ENCODE data around the gene FAM47C. TPM values are rescaled to one million over a fixed set of nuclear protein-coding genes. Genes with fewer than 3 reads are reported as not detected.
"Not testable (repeated sequence)": the region's sequence is repeated elsewhere in the genome, so short reads cannot be mapped to it uniquely, and the experiment has no call there.

Gene FAM47C
- total RNA-seq, 4 donors from 2014 or later = not detected

GRCh38 chrX:37038814-37039213 lies 30.6 kb downstream of the FAM47C start:
- no CpG with 5 or more reads among the region's 1 CpG for WGBS, 2 donors
- H3K4me3 ChIP-seq (ENCODE audit: low read depth, poor library complexity, severe bottlenecking); DNase-seq (ENCODE audit: low spot score in 2 of 2); intact Hi-C loops (cut with DNase I; ENCODE audit: low total_unique reads): not testable (repeated sequence)

GRCh38 chrX:37042956-37043885 lies 35.1 kb downstream of the FAM47C start:
- 86 to 95% methylated on average over 35 to 55 of the region's 56 CpGs for WGBS, 2 donors
- intact Hi-C loops (cut with DNase I; ENCODE audit: low total_unique reads); H3K4me3 ChIP-seq (ENCODE audit: low read depth, poor library complexity, severe bottlenecking); DNase-seq (ENCODE audit: low spot score in 2 of 2): not testable (repeated sequence)

- intact Hi-C loops (cut with DNase I; ENCODE audit: low total_unique reads) = no loop called here
- TF ChIP-seq CTCF (IDR thresholded peaks at IDR 0.05) (no peak), POLR2A (IDR thresholded peaks at IDR 0.05) (no peak)
- 57 to 73% methylated on average over 4 of the region's 4 CpGs for WGBS, 2 donors
- no peak for DNase-seq (ENCODE audit: low spot score in 2 of 2)
- H3K4me3 ChIP-seq (ENCODE audit: low read depth, poor library complexity, severe bottlenecking) = no peak overlapping the region
Measured at GRCh38 chrX:37047776-37048175, 39.6 kb downstream of the FAM47C start.

GRCh38 chrX:37057572-37057971 lies 49.4 kb downstream of the FAM47C start:
- DNase-seq (ENCODE audit: low spot score in 2 of 2); intact Hi-C loops (cut with DNase I; ENCODE audit: low total_unique reads); H3K4me3 ChIP-seq (ENCODE audit: low read depth, poor library complexity, severe bottlenecking): not testable (repeated sequence)

- no peak overlapping the region for H3K4me3 ChIP-seq (ENCODE audit: low read depth, poor library complexity, severe bottlenecking)
- 0% methylated on average over 3 of the region's 3 CpGs for WGBS, 2 donors
- TF ChIP-seq CTCF (IDR thresholded peaks at IDR 0.05) = no peak
- no peak for TF ChIP-seq POLR2A (IDR thresholded peaks at IDR 0.05)
- no peak for DNase-seq (ENCODE audit: low spot score in 2 of 2)
- intact Hi-C loops (cut with DNase I; ENCODE audit: low total_unique reads) = no loop called here
Measured at GRCh38 chrX:37060999-37061398, 52.8 kb downstream of the FAM47C start.
